ENCODE data around the gene TREML4. TPM values are rescaled to one million over a fixed set of nuclear protein-coding genes. Genes with fewer than 3 reads are reported as not detected.

Gene TREML4
- total RNA-seq, 3 donors from 2014 or later (not counting 1 experiment from before 2014, with no cell fraction given): 0.21 to 2.1 (median 0.32) TPM

- Histone ChIP-seq H3K27me3 (ENCODE audit: control insufficient read depth, insufficient read depth, low read length) (no peaks in the 10 kb centered on the region), H3K27ac (ENCODE audit: low read length) (no peak overlapping the region), H3K36me3 (ENCODE audit: control insufficient read depth, insufficient read depth, low read length) (no peaks in the 10 kb centered on the region), H3K4me3 (ENCODE audit: low read length) (no peak overlapping the region), H3K4me1 (ENCODE audit: control insufficient read depth, insufficient read depth, low read length) (peaks cover under 1% of the 10 kb centered on the region), H3K9me3 (ENCODE audit: control insufficient read depth, insufficient read depth, low read length) (no peaks in the 10 kb centered on the region)
- peaks cover 3 to 15% of the 10 kb centered on the region in 2 donors for H3K9me3 Mint-ChIP-seq
- intact Hi-C loops (cut with micrococcal nuclease): no loop called here
- no peak for DNase-seq
- no peak overlapping the region for H3K4me3 Mint-ChIP-seq
- no peak for TF ChIP-seq CTCF (IDR thresholded peaks at IDR 0.05)
- H3K4me1 Mint-ChIP-seq: peaks cover 4 to 9% of the 10 kb centered on the region in 2 donors
- no peak for ATAC-seq
- peaks cover 0 to 6% of the 10 kb centered on the region in 2 donors for H3K27me3 Mint-ChIP-seq (ENCODE audit: low read depth in 2 of 2)
- no peak overlapping the region for H3K27ac Mint-ChIP-seq
- peaks cover 13% of the 10 kb centered on the region for H3K36me3 Mint-ChIP-seq
Measured at GRCh38 chr6:41266541-41266940, 38.4 kb downstream of the TREML4 start.

- Mint-ChIP-seq H3K4me3 (no peak overlapping the region), H3K36me3 (peaks cover under 1% of the 10 kb centered on the region), H3K4me1 (peaks cover 14 to 26% of the 10 kb centered on the region in 2 donors), H3K27ac (no peak overlapping the region), H3K27me3 (ENCODE audit: low read depth in 2 of 2) (peaks cover 0 to 6% of the 10 kb centered on the region in 2 donors), H3K9me3 (peaks cover 0 to 2% of the 10 kb centered on the region in 2 donors)
- H3K4me1 ChIP-seq (ENCODE audit: control insufficient read depth, insufficient read depth, low read length): peaks cover 12% of the 10 kb centered on the region
- DNase-seq (no peak), ATAC-seq (no peak)
- H3K9me3 ChIP-seq (ENCODE audit: control insufficient read depth, insufficient read depth, low read length): no peaks in the 10 kb centered on the region
- no peaks in the 10 kb centered on the region for H3K27me3 ChIP-seq (ENCODE audit: control insufficient read depth, insufficient read depth, low read length)
- TF ChIP-seq CTCF (IDR thresholded peaks at IDR 0.05): no peak
- H3K4me3 ChIP-seq (ENCODE audit: low read length): no peak overlapping the region
- no peaks in the 10 kb centered on the region for H3K36me3 ChIP-seq (ENCODE audit: control insufficient read depth, insufficient read depth, low read length)
- no peak overlapping the region for H3K27ac ChIP-seq (ENCODE audit: low read length)
- intact Hi-C loops (cut with micrococcal nuclease): no loop called here
Measured at GRCh38 chr6:41268478-41268877, 40.3 kb downstream of the TREML4 start.

- H3K36me3 Mint-ChIP-seq: no peaks in the 10 kb centered on the region
- H3K27ac Mint-ChIP-seq: no peak overlapping the region
- no peaks in the 10 kb centered on the region for H3K27me3 ChIP-seq (ENCODE audit: control insufficient read depth, insufficient read depth, low read length)
- intact Hi-C loops (cut with micrococcal nuclease): no loop called here
- peaks cover 14 to 26% of the 10 kb centered on the region in 2 donors for H3K4me1 Mint-ChIP-seq
- no peak overlapping the region for H3K27ac ChIP-seq (ENCODE audit: low read length)
- H3K9me3 ChIP-seq (ENCODE audit: control insufficient read depth, insufficient read depth, low read length): no peaks in the 10 kb centered on the region
- peaks cover 0 to 6% of the 10 kb centered on the region in 2 donors for H3K27me3 Mint-ChIP-seq (ENCODE audit: low read depth in 2 of 2)
- H3K4me3 ChIP-seq (ENCODE audit: low read length): no peak overlapping the region
- TF ChIP-seq CTCF (IDR thresholded peaks at IDR 0.05): no peak
- H3K4me3 Mint-ChIP-seq: no peak overlapping the region
- WGBS (ENCODE audit: insufficient coverage): 100% methylated on average over 2 of the region's 2 CpGs
- DNase-seq: no peak
- ATAC-seq: no peak
- no peaks in the 10 kb centered on the region for H3K36me3 ChIP-seq (ENCODE audit: control insufficient read depth, insufficient read depth, low read length)
- H3K4me1 ChIP-seq (ENCODE audit: control insufficient read depth, insufficient read depth, low read length): peaks cover 12% of the 10 kb centered on the region
- H3K9me3 Mint-ChIP-seq: no peaks in the 10 kb centered on the region
Measured at GRCh38 chr6:41269166-41269565, 41.0 kb downstream of the TREML4 start.

GRCh38 chr6:41269716-41270115 lies 41.6 kb downstream of the TREML4 start:
- Mint-ChIP-seq H3K36me3 (no peaks in the 10 kb centered on the region), H3K27me3 (ENCODE audit: low read depth in 2 of 2) (peaks cover 0 to 4% of the 10 kb centered on the region in 2 donors), H3K27ac (no peak overlapping the region), H3K4me3 (no peak overlapping the region), H3K9me3 (no peaks in the 10 kb centered on the region), H3K4me1 (peaks cover 14 to 26% of the 10 kb centered on the region in 2 donors)
- ATAC-seq (no peak), DNase-seq (no peak)
- Histone ChIP-seq H3K9me3 (ENCODE audit: control insufficient read depth, insufficient read depth, low read length) (no peaks in the 10 kb centered on the region), H3K27ac (ENCODE audit: low read length) (no peak overlapping the region), H3K4me3 (ENCODE audit: low read length) (no peak overlapping the region), H3K4me1 (ENCODE audit: control insufficient read depth, insufficient read depth, low read length) (peaks cover 12% of the 10 kb centered on the region), H3K36me3 (ENCODE audit: control insufficient read depth, insufficient read depth, low read length) (no peaks in the 10 kb centered on the region), H3K27me3 (ENCODE audit: control insufficient read depth, insufficient read depth, low read length) (no peaks in the 10 kb centered on the region)
- no peak for TF ChIP-seq CTCF (IDR thresholded peaks at IDR 0.05)
- intact Hi-C loops (cut with micrococcal nuclease): no loop called here
- WGBS (ENCODE audit: insufficient coverage): 96% methylated on average over 4 of the region's 4 CpGs
